H1 (cell line): ENCODE measurements around the gene NECAP2. TPM values are rescaled to one million over a fixed set of nuclear protein-coding genes. Genes with fewer than 3 reads are reported as not detected.
A peak's percentile ranks its signal among the peaks of the same experiment; 100 is the strongest.

Experiments used
- CTCF ChIA-PET: fragments of 300-600 bp; sonication (Branson Sonifier 250); formaldehyde crosslinking; loops from one replicate; lab custom pipeline; 2021; ENCODE audit not compliant: partially characterized antibody; lab: Charles Lee
- POLR2A ChIA-PET: fragments of 300-600 bp; sonication (Branson Sonifier 250); formaldehyde crosslinking; loops from one replicate; lab custom pipeline; 2021; ENCODE audit warnings: inconsistent platforms; ENCODE audit not compliant: partially characterized antibody; lab: Charles Lee
- DNase-seq, 2 experiments: peaks; one replicate each; pipeline versions ENCODE4 v3.0.0 to v3.0.0-alpha.2; 2010 to 2022; ENCODE audit warnings: low spot score in 2 of 2, low read depth in 1 of 2, mixed read lengths in 1 of 2
- FAIRE-seq: peaks from 2 replicates; lab custom pipeline; 2011; peaks lifted over from hg19 to GRCh38; lab: Jason Lieb, UNC
- H2AFZ ChIP-seq: 2 replicates; pipeline ENCODE4 v1.8.1; 2012; ENCODE audit warnings: low read length, inconsistent platforms
- H2AK5ac ChIP-seq: 2 replicates; pipeline ENCODE4 v1.6.1; 2013; ENCODE audit warnings: low read depth, low read length
- H2BK120ac ChIP-seq: replicated peaks from 2 replicates; pipeline ENCODE3; 2013; ENCODE audit warnings: low read depth, low read length, inconsistent platforms
- H2BK12ac ChIP-seq: 2 replicates; pipeline ENCODE4 v1.6.1; 2013; ENCODE audit warnings: low read depth, low read length
- H2BK15ac ChIP-seq: 2 replicates; pipeline ENCODE4 v1.6.1; 2013; ENCODE audit warnings: low read length
- H2BK20ac ChIP-seq: 2 replicates; pipeline ENCODE4 v1.6.1; 2013; ENCODE audit warnings: low read length
- H2BK5ac ChIP-seq: 2 replicates; pipeline ENCODE4 v1.6.1; 2013; ENCODE audit warnings: low read depth, low read length
- H3K14ac ChIP-seq: 2 replicates; pipeline ENCODE4 v1.6.1; 2013; ENCODE audit warnings: inconsistent platforms; ENCODE audit not compliant: insufficient read length
- H3K18ac ChIP-seq: 2 replicates; pipeline ENCODE4 v1.6.1; 2013; ENCODE audit warnings: low read length; ENCODE audit errors: extremely low read depth
- H3K23ac ChIP-seq: 2 replicates; pipeline ENCODE4 v1.6.1; 2013; ENCODE audit warnings: inconsistent platforms; ENCODE audit not compliant: insufficient read length
- H3K23me2 ChIP-seq: 2 replicates; pipeline ENCODE4 v1.6.1; 2013; ENCODE audit warnings: low read depth, low read length
- H3K27ac ChIP-seq: 2 replicates; pipeline ENCODE4 v1.6.1; 2011; ENCODE audit warnings: low read depth, low read length, inconsistent platforms
- H3K27me3 ChIP-seq, 4 experiments: replicated peaks in 1 of 4; 1 replicate in 1 of 4; 2 replicates in 3 of 4; pipeline versions ENCODE4 v1.6.1 to v1.8.1; 2011 to 2013; ENCODE audit warnings: low read length in 3 of 4, mild to moderate bottlenecking in 3 of 4, inconsistent platforms in 2 of 4, mixed read lengths in 2 of 4, moderate library complexity in 1 of 4; ENCODE audit not compliant: control insufficient read depth in 3 of 4, insufficient read depth in 3 of 4; ENCODE audit errors: extremely low read depth in 1 of 4
- H3K36me3 ChIP-seq, 4 experiments: 2 replicates each; pipeline versions ENCODE4 v1.6.1 to v1.8.1; 2011 to 2013; ENCODE audit warnings: mild to moderate bottlenecking in 4 of 4, low read length in 3 of 4, moderate library complexity in 2 of 4, control low read depth in 1 of 4, inconsistent platforms in 1 of 4; ENCODE audit not compliant: insufficient read depth in 4 of 4, control insufficient read depth in 2 of 4
- H3K4ac ChIP-seq: replicated peaks from 2 replicates; pipeline ENCODE3; 2013; ENCODE audit warnings: low read length, low read depth, mixed read lengths, inconsistent platforms; ENCODE audit not compliant: insufficient read length
- H3K4me1 ChIP-seq, 4 experiments: replicated peaks in 1 of 4; 1 replicate in 1 of 4; 2 replicates in 3 of 4; pipeline versions ENCODE4 v1.6.1 to v1.8.1; 2011 to 2013; ENCODE audit warnings: low read length in 3 of 4, inconsistent platforms in 2 of 4, mixed read lengths in 1 of 4; ENCODE audit not compliant: insufficient read depth in 4 of 4, control insufficient read depth in 3 of 4
- H3K4me2 ChIP-seq, 2 experiments: 2 replicates each; pipeline versions ENCODE4 v1.6.1 to v1.8.1; 2011 to 2013; ENCODE audit warnings: low read depth in 2 of 2, low read length in 2 of 2, control low read depth in 1 of 2, inconsistent platforms in 1 of 2, mild to moderate bottlenecking in 1 of 2; ENCODE audit not compliant: insufficient read depth in 1 of 2
- H3K4me3 ChIP-seq, 4 experiments: fragments of 200-600, 300-600 bp in 1 of 4; sonication (generic), shearing (Covaris generic), sonication (Bioruptor Twin) in 1 of 4; 2 replicates each; pipeline versions ENCODE4 v1.5.1 to v1.8.1; 2011 to 2016; ENCODE audit warnings: low read length in 4 of 4, low read depth in 3 of 4, control low read depth in 2 of 4, inconsistent platforms in 2 of 4, mild to moderate bottlenecking in 2 of 4, mixed read lengths in 1 of 4, moderate library complexity in 1 of 4; ENCODE audit not compliant: insufficient read depth in 2 of 4; ENCODE audit errors: extremely low read depth in 1 of 4
- H3K56ac ChIP-seq: replicated peaks from 2 replicates; pipeline ENCODE3; 2013; ENCODE audit warnings: low read depth, mild to moderate bottlenecking, mixed read lengths, low read length, inconsistent platforms; ENCODE audit not compliant: insufficient read length
- H3K79me1 ChIP-seq: 2 replicates; pipeline ENCODE4 v1.6.1; 2013; ENCODE audit warnings: low read depth, low read length, control low read depth
- H3K79me2 ChIP-seq, 2 experiments: 2 replicates each; pipeline versions ENCODE4 v1.6.1 to v1.8.1; 2012 to 2013; ENCODE audit warnings: low read length in 2 of 2, mild to moderate bottlenecking in 2 of 2, inconsistent platforms in 1 of 2; ENCODE audit not compliant: insufficient read depth in 2 of 2, control insufficient read depth in 1 of 2
- H3K9ac ChIP-seq, 4 experiments: replicated peaks in 1 of 4; 1 replicate in 1 of 4; 2 replicates in 3 of 4; pipeline versions ENCODE4 v1.6.1 to v1.8.1; 2011 to 2013; ENCODE audit warnings: low read depth in 3 of 4, low read length in 3 of 4, control low read depth in 2 of 4, mild to moderate bottlenecking in 2 of 4, moderate library complexity in 2 of 4, inconsistent platforms in 1 of 4; ENCODE audit errors: extremely low read depth in 1 of 4
- H3K9me3 ChIP-seq, 2 experiments: 2 replicates each; pipeline versions ENCODE4 v1.6.1 to v1.8.1; 2012 to 2013; ENCODE audit warnings: mild to moderate bottlenecking in 2 of 2, moderate library complexity in 2 of 2, control low read depth in 1 of 2, inconsistent platforms in 1 of 2, low read depth in 1 of 2, low read length in 1 of 2, mixed read lengths in 1 of 2; ENCODE audit not compliant: insufficient read depth in 2 of 2
- H4K20me1 ChIP-seq, 2 experiments: replicated peaks in 1 of 2; 2 replicates each; pipeline versions ENCODE3 to v1.8.1; 2011 to 2013; ENCODE audit warnings: inconsistent platforms in 2 of 2, low read length in 2 of 2, mild to moderate bottlenecking in 1 of 2; ENCODE audit not compliant: insufficient read depth in 2 of 2, control insufficient read depth in 1 of 2
- H4K5ac ChIP-seq: 2 replicates; pipeline ENCODE4 v1.6.1; 2013; ENCODE audit warnings: low read length, low read depth, mixed read lengths, inconsistent platforms; ENCODE audit not compliant: insufficient read length
- H4K8ac ChIP-seq: 2 replicates; pipeline ENCODE4 v1.8.0; 2013; ENCODE audit warnings: mild to moderate bottlenecking, moderate library complexity, low read length, inconsistent platforms; ENCODE audit not compliant: insufficient read depth; ENCODE audit errors: extremely low read depth
- H4K91ac ChIP-seq: replicated peaks from 2 replicates; pipeline ENCODE3; 2013; ENCODE audit warnings: low read length, mixed read lengths, inconsistent platforms; ENCODE audit not compliant: insufficient read length
- CEBPB ChIP-seq: IDR thresholded peaks from 2 replicates; pipeline ENCODE4 v1.6.1; 2012; ENCODE audit warnings: low read depth, low read length
- CHD1 ChIP-seq: IDR thresholded peaks from 2 replicates; pipeline ENCODE4 v1.6.1; 2012; ENCODE audit warnings: low read depth, low read length, improper control_type of control experiment
- CREB1 ChIP-seq: IDR thresholded peaks from 2 replicates; pipeline ENCODE4 v1.6.1; 2012; ENCODE audit warnings: inconsistent platforms
- EGR1 ChIP-seq: IDR thresholded peaks from 2 replicates; pipeline ENCODE4 v1.6.1; 2011; ENCODE audit warnings: low read depth, low read length, borderline replicate concordance
- HDAC6 ChIP-seq: IDR thresholded peaks from one replicate; pipeline ENCODE4 v1.7.1; 2012; ENCODE audit warnings: low read depth, mild to moderate bottlenecking, inconsistent platforms, low read length, moderate library complexity
- KDM1A ChIP-seq: fragments of 200-600, 300-600 bp; sonication (generic); IDR thresholded peaks from 2 replicates; pipeline ENCODE4 v1.7.1; 2016; ENCODE audit warnings: mild to moderate bottlenecking, low read length, borderline replicate concordance
- MAFK ChIP-seq: IDR thresholded peaks from 2 replicates; pipeline ENCODE4 v1.6.1; 2012; ENCODE audit warnings: low read depth, mild to moderate bottlenecking, improper control_type of control experiment, low read length
- MAX ChIP-seq: IDR thresholded peaks from 2 replicates; pipeline ENCODE4 v1.6.1; 2012; ENCODE audit warnings: inconsistent platforms
- NANOG ChIP-seq: IDR thresholded peaks from 2 replicates; pipeline ENCODE4 v1.6.1; 2011; ENCODE audit warnings: low read length, low read depth, mild to moderate bottlenecking, inconsistent platforms; ENCODE audit not compliant: insufficient read depth, poor library complexity, severe bottlenecking
- PHF8 ChIP-seq: fragments of 200-600 bp; sonication (generic); conservative IDR thresholded peaks from 2 replicates; pipeline ENCODE4 v1.7.1; 2012; ENCODE audit warnings: low read depth, mild to moderate bottlenecking, inconsistent platforms, low read length, moderate library complexity
- POLR2A ChIP-seq, 2 experiments: IDR thresholded peaks; 1 replicate in 1 of 2; 2 replicates in 1 of 2; pipeline ENCODE4 v1.6.1; 2011; ENCODE audit warnings: low read depth in 2 of 2, low read length in 2 of 2, mild to moderate bottlenecking in 2 of 2; ENCODE audit errors: control extremely low read depth in 1 of 2
- SP4 ChIP-seq: IDR thresholded peaks from 2 replicates; pipeline ENCODE4 v1.6.1; 2012; ENCODE audit warnings: low read length, inconsistent platforms
- TAF7 ChIP-seq: optimal IDR thresholded peaks from 2 replicates; pipeline ENCODE3; 2011; ENCODE audit warnings: low read depth, mild to moderate bottlenecking, inconsistent platforms, low read length, moderate library complexity, borderline replicate concordance
- WGBS, 2 experiments: shearing (Covaris generic) in 1 of 2; methylation state at CpG; one replicate each; pipeline versions ENCODE4 v1.1.6 to v1.1.7; 2013 to 2015; ENCODE audit warnings: low lambda C conversion rate in 2 of 2, mixed read lengths in 2 of 2, inconsistent platforms in 1 of 2, low coverage in 1 of 2, missing lambda C conversion rate in 1 of 2; ENCODE audit not compliant: insufficient replicate concordance in 2 of 2, insufficient coverage in 1 of 2, insufficient read length in 1 of 2; ENCODE audit errors: extremely low coverage in 1 of 2, missing lambda C conversion rate in 1 of 2; 5-methylcytosine and 5-hydroxymethylcytosine counted together
- polyA plus RNA-seq, 7 experiments: library from polyadenylated mRNA; depleted of rRNA in 3 of 7; stranded (reverse) in 5 of 7; unstranded in 2 of 7; fragments of >200 nt in 5 of 7; fragments of 200-250 nt in 2 of 7; gene quantifications; 1 replicate in 5 of 7; 2 replicates in 1 of 7; 4 replicates in 1 of 7; pipeline versions ENCODE4 v1.2.1 to v1.2.3, GENCODE V29; 2011 to 2013; ENCODE audit warnings: missing spikeins in 2 of 7, mixed read lengths in 2 of 7
- total RNA-seq: library from RNA; stranded (reverse); fragmentation: NEBNext Ultra II Directional; extraction: Animal tissue kit (Norgen Biotek cat#: 25700); gene quantifications from 2 replicates; pipeline ENCODE4 v1.2.1, GENCODE V29; 2021
- TF ChIP-seq, protein P1 (sequence below): IDR thresholded peaks from 2 replicates; pipeline ENCODE4 v1.6.1; 2012; ENCODE audit warnings: inconsistent platforms

Gene NECAP2
- total and polyA plus RNA-seq, 2 of the 8 experiments (the other 6 are each of a cell fraction or from before 2014, with no cell fraction given), result 24.4 to 29.7 TPM

GRCh38 chr1:16405441-16405840, 35.1 kb upstream of the NECAP2 start:
- Histone ChIP-seq H3K23ac (no peak overlapping the region), H2BK20ac (no peak overlapping the region)
- DNase-seq, result no peak

More at GRCh38 chr1:16405441-16405840, 35.1 kb upstream of the NECAP2 start:
- H3K36me3 ChIP-seq, result no peaks in the 10 kb centered on the region
- no peak overlapping the region for H3K18ac ChIP-seq
- no peak overlapping the region for H2BK12ac ChIP-seq
- FAIRE-seq, result no peak
- no peak overlapping the region for H2BK15ac ChIP-seq
- no peak overlapping the region for H3K4me2 ChIP-seq
- TF ChIP-seq CEBPB, result no peak
- no peak for TF ChIP-seq CHD1
- TF ChIP-seq POLR2A (IDR thresholded peaks at IDR 0.05; ENCODE audit: control extremely low read depth in 1 of 2, low read depth in 2 of 2, low read length in 2 of 2), result no peak
- TF ChIP-seq, protein P1, sequence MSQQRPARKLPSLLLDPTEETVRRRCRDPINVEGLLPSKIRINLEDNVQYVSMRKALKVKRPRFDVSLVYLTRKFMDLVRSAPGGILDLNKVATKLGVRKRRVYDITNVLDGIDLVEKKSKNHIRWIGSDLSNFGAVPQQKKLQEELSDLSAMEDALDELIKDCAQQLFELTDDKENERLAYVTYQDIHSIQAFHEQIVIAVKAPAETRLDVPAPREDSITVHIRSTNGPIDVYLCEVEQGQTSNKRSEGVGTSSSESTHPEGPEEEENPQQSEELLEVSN, result no peak
- TF ChIP-seq NANOG, result no peak
- TF ChIP-seq HDAC6, result no peak
- TF ChIP-seq SP4, result no peak
- no peak for TF ChIP-seq PHF8
- TF ChIP-seq MAFK, result no peak
- TF ChIP-seq CREB1, result no peak
- no peak for TF ChIP-seq EGR1
- no peak for TF ChIP-seq KDM1A
- TF ChIP-seq MAX, result no peak
- no peak for TF ChIP-seq TAF7
- no peak overlapping the region for H4K5ac ChIP-seq
- no peak overlapping the region for H4K91ac ChIP-seq
- no peak overlapping the region for H3K9ac ChIP-seq
- WGBS, 2 experiments, result 72% methylated on average over 5 of the region's 5 CpGs; no CpG with 5 or more reads in 1 of the 2 experiments
- no peak overlapping the region for H3K14ac ChIP-seq
- H3K4ac ChIP-seq, result no peak overlapping the region
- ChIA-PET CTCF (interaction anchor here (0.6 to 1.0 kb wide), 2 partner anchors 217 to 1681 kb away, joined by 3 read pairs; no protein-coding TSS in a partner anchor), POLR2A (interaction anchor here (0.6 to 1.6 kb wide), 2 partner anchors 38 to 610 kb away, joined by 3 to 4 read pairs; no protein-coding TSS in a partner anchor)
- no peak overlapping the region for H3K56ac ChIP-seq
- no peaks in the 10 kb centered on the region for H3K23me2 ChIP-seq
- no peaks in the 10 kb centered on the region for H3K79me1 ChIP-seq
- H3K9me3 ChIP-seq, result no peaks in the 10 kb centered on the region
- H3K4me1 ChIP-seq, result peaks cover 0 to 2% (median 0%) of the 10 kb centered on the region in 4 experiments; a peak in 1 of 7 replicates
- no peak overlapping the region for H3K27ac ChIP-seq
- H3K4me3 ChIP-seq, result no peak overlapping the region
- H2BK120ac ChIP-seq, result no peak overlapping the region
- H2BK5ac ChIP-seq, result no peak overlapping the region
- H2AFZ ChIP-seq, result no peak overlapping the region
- no peak overlapping the region for H2AK5ac ChIP-seq
- H3K79me2 ChIP-seq, result no peaks in the 10 kb centered on the region
- H4K20me1 ChIP-seq, result no peaks in the 10 kb centered on the region
- no peaks in the 10 kb centered on the region for H3K27me3 ChIP-seq
- H4K8ac ChIP-seq, result peak overlapping the region; percentile 5; the same call in 1 of the 2 replicates
